NOMO-1 treated with dmso at 0.1 percent for 144 hours (cell line): ENCODE data around the gene SNRPF.
A peak's percentile ranks its signal among the peaks of the same experiment; 100 is the strongest.
"Not testable (repeated sequence)": the region's sequence is repeated elsewhere in the genome, so short reads cannot be mapped to it uniquely, and the experiment has no call there.

Source experiments
- DNase-seq: peaks from one replicate; lab custom pipeline; 2025; ENCODE audit not compliant: unreplicated experiment; lab: John Stamatoyannopoulos, UW

Gene SNRPF

GRCh38 chr12:95858451-95859343, at the start of gene SNRPF:
Gene SNRPF, plus strand, starts transcription at chr12:95858952. Its CDS starts 122 bp downstream, at chr12:95859074.
- peak; percentile 93 for DNase-seq

- DNase-seq = no peak
Observed at GRCh38 chr12:95809000-95809680, 49.6 kb upstream of the SNRPF start.

- no peak for DNase-seq
Observed at GRCh38 chr12:95810411-95810810, 48.3 kb upstream of the SNRPF start.

GRCh38 chr12:95812155-95812554, 46.6 kb upstream of the SNRPF start:
- DNase-seq = not testable (repeated sequence)

- DNase-seq = peak; percentile 11
Observed at GRCh38 chr12:95815632-95816212, 43.0 kb upstream of the SNRPF start.

- DNase-seq = no peak
Observed at GRCh38 chr12:95820096-95820703, 38.6 kb upstream of the SNRPF start.

- no peak for DNase-seq
Observed at GRCh38 chr12:95829395-95829794, 29.4 kb upstream of the SNRPF start.

- DNase-seq = no peak
Observed at GRCh38 chr12:95830335-95831089, 28.2 kb upstream of the SNRPF start.

- DNase-seq = no peak
Observed at GRCh38 chr12:95834572-95834971, 24.2 kb upstream of the SNRPF start.

- no peak for DNase-seq
Observed at GRCh38 chr12:95836185-95836609, 22.6 kb upstream of the SNRPF start.

GRCh38 chr12:95836630-95837239, 22.0 kb upstream of the SNRPF start:
- no peak for DNase-seq

GRCh38 chr12:95837240-95838038, 21.3 kb upstream of the SNRPF start:
- no peak for DNase-seq

- no peak for DNase-seq
Observed at GRCh38 chr12:95838125-95838524, 20.6 kb upstream of the SNRPF start.

- not testable (repeated sequence) for DNase-seq
Observed at GRCh38 chr12:95842426-95842825, 16.3 kb upstream of the SNRPF start.

GRCh38 chr12:95848575-95849388, 10.0 kb upstream of the SNRPF start:
- no peak for DNase-seq

- no peak for DNase-seq
Observed at GRCh38 chr12:95851606-95852005, 7.1 kb upstream of the SNRPF start.

GRCh38 chr12:95852133-95852532, 6.6 kb upstream of the SNRPF start:
- DNase-seq = no peak

GRCh38 chr12:95857156-95857555, 1.6 kb upstream of the SNRPF start:
- peak; percentile 22 for DNase-seq

GRCh38 chr12:95857799-95858198, 953 bp upstream of the SNRPF start:
- DNase-seq = no peak
